GM18511 (cell line): ENCODE data around the gene SPTB.
A peak's percentile ranks its signal among the peaks of the same experiment; 100 is the strongest.

ENCODE experiments used
- ATAC-seq: cut with Tn5 transposase; IDR thresholded peaks from one replicate; pipeline ENCODE4 v1.9.1; 2021; ENCODE audit warnings: mild to moderate bottlenecking, moderate library complexity; ENCODE audit not compliant: unreplicated experiment

SPTB gene

DNA sequence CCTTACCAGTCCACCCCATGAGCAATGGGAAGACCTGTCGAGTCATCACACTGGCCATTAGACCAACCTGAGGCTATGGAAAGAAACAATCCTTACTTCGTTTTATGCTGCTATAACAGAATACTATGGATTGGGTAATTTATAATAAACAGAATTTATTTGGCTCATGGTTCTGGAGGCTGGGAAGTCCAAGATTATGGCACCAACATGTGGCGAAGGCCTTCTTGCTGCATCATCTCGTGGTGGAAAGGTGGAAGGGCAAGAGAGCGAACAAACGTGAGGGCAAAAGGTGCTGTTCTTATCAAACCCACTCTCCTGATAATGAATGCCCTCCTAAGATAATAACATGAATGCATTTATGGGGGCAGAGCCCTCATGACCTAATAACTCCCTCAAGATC, 9.6 kb upstream of the SPTB start:
- no peak for ATAC-seq

DNA sequence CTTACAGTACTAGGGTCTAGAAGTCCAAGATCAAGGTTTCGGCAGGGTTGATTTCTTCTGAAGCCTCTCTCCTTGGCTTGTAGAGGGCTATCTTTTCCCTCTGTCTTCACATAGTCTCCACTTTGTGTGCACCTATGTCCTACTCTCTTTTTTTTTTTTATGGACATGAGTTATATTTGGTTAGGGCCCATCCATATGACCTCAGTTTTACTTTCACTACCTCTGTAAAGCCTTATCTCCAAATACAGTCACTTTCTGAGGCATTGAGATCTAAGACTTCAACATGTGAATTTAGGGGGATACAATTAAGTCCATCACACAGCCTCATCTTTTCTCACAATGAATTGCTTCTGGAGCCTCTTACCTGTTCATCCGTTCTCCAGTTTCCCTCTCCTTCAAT, 5.9 kb upstream of the SPTB start:
- ATAC-seq: no peak

DNA sequence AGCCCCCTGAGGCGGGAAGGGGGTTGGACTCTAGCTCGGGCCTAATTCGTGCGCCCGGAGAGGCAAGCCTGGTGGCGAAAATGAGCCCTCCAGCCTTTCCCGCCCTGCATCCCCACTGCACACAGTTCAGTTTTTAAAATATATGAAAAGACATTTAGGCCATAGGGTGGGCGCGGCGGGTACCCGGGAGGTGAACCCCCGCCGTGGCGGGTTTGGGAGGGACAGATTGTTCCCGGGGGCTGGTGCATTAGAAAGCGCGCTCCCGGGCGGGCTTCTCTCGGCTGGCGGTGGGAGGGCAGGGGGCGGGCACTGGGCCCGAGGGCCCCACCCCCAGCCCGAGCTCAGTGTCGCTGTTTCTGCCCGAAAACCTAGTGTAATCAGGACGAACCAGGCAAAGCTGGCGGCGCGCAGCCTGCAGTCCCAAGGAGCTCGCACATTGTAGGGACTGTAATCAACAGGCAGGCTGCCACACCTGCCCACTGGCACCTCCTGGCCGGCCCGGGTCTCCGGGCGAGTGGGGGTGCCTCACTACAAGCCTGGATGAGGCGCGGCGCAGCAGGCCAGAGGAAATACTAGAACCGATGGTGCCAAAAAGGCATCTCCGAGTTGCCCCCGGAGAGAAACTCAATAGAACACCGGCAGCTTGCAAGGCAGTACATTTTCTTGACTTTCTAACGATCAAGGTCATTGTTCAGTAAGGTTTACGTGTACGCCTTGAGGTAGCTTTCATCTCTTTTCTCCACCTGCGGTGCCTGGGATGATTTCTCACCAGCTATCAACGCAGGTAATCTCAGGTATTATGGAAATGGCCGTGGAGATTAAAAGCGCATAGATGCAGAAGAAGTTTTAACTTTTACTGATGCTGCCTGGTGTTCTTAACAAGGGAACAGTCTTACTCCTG, 764 bp upstream of the SPTB start:
- peak; percentile 52 for ATAC-seq

DNA sequence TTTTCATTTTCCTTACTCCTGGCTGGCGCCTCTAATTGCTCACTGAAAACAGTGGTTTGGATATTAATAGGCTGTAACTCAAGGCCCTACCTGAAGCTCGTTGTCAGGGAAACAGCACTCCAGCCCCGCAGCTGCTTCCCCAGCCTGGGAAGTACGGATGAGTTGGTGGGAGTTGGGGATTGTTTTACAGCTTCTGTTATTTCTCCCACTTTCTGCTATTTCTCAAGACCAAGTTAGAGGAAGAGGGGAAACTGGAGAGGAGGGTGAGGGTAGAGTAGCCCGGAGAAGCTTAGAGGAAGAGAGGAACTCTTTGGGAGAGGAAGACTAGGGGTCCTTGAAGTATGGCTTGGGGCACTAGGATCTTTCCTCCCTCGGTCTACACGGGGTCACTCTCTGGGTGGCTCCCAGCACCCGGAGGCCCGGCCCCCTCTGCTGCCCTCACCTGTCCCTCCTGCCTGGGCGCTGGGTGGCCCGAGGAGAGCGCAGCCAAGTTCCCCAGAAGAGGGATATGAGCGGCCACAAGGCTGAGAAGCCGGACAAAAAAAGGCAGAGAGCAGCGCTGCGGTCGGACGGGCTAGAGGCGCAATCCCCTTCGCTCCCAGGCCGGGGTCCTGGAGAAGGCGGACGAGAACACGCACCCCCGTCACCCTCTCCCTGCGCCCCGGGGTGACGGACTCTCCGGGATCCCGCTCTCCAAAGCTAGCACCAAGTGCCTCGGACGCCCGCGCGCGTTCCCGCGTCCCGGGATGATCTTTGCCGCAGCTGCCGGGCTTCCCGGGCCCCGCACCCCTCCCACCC, 671 bp downstream of the SPTB start:
- peak; percentile 18 for ATAC-seq

DNA sequence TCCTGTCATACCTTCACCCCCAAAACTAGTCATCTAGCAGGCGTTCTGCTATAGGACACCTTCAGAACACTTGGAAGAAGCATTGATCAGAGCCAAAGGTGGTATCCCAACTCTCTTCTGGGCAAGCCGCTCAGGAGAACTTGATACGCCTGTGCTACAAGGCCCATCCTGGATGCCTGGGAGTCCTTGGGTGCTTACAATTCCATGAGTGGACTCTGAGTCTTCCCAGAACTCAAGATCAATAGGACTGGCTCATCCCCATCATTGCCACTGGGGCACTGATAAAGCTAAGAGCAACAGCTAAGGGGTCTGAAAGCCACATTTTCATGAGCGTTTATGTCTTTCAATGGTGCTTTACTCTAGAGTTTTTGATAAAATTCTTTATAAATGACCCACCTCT, 1.9 kb downstream of the SPTB start:
- no peak for ATAC-seq

DNA sequence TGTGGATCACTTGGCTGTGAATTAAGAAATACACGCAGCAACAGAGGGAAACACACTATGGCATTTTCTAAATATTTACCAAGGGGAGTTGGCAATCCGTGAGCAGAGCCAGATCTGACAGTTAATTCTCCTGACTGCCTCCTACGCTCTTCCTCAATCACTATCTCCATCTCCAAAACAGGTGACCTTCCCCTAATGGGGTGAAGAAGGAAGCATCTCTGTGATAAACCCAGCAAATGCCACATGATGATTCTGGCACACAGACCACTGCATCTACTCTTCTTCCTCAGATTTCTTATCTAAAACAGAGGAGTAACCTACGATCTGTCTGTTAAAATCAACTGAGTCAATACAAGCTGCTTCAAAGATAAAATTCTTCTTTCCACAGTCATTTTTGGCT, 4.4 kb downstream of the SPTB start:
- no peak for ATAC-seq

DNA sequence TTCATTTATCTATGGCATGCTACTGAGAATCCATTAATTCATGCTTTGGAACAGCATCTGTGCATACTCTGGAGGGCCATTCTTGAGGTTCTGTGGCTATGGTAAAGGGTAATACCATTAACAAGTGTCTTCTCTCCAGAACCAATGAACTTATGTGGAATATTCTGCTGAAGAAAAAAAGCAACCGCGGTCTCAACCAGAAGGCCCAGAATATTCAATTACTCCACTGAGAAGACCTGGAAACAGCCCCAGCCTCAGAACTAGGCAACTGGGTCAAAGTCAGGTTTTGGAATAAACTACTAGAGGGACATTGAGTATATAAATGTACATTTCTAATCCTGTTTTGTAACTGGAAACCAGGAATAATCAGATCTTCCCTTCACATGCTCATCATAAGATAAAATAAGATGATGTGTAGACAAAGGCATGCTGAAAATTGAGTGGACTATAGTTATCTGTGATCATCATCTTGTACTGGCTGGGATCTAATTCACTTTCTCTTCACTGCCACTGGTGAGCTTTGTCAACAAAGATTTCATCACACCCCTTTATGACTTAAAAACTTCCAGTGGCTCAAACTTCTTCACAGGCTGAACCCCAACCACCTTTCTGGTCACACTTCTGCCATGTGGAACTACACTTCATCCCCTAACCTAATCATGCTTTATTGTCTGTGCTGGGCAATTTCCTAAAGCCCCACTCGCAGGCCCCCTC, 6.0 kb downstream of the SPTB start:
- ATAC-seq: no peak

DNA sequence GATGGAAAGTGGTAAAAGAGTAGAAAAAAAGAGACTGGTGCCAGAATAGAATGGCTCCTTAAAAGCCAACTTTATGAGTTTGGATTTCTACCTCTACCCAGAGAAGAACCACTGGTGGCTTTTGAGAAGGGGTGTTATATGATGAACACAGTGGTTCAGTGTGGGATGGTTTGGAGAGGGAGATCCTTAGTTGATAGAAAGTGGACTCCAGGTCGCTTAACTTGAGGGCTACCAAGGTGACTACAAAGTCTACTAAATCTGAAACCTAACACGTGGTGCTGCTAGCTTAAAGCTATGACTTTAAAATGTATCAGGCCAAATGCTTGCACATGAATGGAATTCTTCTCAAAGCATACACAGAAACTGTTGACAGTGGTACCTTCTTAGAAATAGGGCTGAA, 8.4 kb downstream of the SPTB start:
- no peak for ATAC-seq

DNA sequence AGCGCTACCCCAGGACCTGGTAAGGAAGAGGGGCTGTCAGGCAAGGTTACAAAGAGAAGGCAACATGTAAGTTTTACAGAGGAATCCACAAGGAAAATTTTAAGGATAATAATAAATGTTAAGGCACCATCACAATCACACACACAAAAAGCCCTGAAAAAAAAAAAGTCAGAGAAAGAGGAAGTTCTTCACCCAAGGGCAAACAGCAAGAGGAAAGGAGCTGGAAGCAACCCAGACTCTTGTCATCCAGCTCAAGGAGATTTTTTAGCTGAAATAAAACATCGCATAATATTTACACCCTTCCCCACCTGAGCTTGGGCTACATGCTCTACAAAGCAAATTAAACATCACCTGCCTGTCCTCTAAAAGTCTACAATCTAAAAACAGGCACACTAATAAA, 9.5 kb downstream of the SPTB start:
- ATAC-seq: no peak

DNA sequence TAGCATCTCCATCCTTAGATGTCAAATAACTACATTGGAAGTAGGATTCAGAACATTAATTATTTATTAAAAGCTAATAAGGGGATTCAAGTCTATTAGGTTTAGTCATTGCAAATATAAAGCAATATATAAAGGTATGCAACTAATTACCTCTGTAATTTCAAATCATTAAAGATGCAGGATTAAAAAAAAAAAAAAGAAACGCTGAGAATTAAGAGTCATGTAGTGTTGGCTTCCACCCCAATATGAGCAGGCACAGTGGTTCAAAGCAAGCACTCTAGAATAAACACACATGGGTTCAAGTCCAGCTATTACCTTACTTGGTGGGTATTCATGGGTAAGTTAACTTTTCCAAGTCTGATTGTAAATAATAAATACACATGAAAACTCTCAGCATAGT, 10.9 kb downstream of the SPTB start:
- no peak for ATAC-seq

DNA sequence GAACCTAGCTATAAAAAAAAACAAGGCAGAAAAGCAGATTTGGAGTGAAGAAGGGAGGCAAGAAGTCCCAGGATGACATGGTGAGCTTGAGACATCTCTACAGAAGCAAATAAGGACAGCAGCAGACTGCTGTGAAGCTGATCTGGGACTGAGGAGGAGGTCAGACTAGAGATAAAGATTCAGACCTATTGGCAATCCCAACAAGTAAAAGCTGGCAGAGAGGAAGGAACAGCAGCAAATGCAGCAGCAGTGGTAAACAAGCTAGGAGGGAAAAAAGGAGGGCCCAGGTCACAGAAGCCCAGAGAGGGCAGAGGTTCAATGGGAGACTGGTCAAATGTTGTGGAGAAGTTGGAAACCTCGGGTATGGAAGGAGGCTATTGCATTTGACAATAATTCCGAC, 11.3 kb downstream of the SPTB start:
- no peak for ATAC-seq

DNA sequence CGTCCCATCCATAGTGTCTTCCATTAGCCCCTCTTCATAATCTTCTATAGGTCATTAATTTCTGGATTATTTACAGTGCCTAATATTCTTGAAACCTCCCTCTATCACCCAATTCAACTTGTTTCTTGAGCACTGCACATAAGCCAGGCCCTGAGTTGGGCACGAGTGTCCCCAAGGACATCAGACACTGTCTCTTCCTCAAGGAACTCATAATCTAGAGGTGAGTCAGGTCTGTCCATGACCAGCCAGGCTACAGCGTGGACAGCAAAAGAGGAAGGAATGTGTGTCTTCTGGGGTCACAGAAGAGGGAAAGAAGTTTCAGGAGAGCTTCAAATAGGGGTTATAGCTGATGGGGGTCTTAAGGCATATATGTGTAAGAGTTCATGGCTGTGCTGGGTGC, 12.5 kb downstream of the SPTB start:
- no peak for ATAC-seq

DNA sequence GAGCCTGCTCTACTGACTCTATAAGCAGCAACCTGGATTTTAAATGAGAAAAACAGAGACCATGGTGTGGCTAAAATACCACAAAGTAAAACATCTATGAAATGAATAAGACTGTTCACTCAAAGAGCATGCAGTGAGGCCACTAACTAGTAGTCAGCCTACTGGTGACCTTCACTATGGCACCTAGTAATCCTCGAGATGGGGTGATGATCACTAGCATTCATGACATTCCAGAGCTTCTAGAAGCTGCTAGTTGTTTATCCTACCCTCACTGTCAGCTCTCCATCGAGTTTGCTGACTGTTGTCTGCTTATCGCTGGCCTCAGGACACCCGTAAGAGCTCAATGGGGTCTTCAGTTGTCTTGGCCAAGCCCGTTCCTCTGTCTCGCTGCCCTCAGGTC, 13.7 kb downstream of the SPTB start:
- no peak for ATAC-seq

DNA sequence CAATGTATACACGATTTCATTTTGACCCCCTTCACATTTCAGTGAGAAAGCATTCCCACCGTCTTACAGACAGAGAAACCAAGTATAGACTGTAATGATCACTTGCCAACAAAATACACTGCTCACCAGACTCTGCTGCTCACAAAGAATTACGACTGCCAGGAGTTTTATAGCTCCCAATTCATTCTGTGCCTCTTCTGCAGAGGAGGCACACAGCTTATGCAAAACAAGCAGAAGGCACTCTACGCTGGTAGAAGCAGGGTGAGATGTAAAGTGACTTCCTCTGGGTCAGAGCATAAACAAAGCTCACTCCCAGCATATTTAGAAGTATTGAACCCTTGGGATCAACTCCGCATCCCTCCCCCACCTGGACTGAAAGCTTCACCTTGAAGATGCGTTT, 14.6 kb downstream of the SPTB start:
- ATAC-seq: no peak

DNA sequence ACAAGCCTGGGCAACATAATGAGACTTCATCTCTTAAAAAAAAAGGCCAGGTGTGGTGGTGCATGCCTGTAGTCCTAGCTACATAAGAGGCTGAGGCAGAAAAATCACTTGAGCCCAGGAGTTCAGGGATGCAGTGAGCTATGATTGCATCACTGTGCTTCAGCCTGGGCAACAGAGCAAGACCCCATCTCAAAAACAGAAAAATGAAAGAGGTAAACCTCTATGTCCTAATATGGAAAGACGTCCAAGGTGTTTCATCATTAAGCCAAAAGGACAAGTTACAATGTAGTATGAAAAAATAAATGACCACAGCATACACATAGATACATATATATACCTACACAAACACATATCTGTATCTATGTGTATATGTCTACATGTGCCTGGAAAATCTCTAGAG, 15.4 kb downstream of the SPTB start:
- no peak for ATAC-seq

DNA sequence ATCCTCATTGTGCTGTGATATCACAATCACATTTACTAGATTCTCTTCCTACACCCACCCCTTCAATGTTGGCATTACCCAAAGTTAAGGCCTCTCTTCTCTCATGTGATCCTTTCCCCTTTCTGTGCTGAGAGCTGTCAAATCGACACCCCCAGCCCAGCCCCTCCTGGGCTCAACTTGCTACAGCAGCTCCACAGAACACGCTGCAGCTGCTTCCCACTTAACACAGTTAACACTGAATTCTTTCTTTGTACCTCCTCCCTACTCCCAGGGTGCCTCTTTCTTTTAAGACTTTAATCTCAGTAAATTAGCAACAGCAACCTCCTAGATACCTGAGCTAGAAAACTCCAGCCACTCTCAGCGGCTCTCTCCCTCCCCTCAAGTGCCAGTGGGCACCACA, 17.8 kb downstream of the SPTB start:
- ATAC-seq: no peak

DNA sequence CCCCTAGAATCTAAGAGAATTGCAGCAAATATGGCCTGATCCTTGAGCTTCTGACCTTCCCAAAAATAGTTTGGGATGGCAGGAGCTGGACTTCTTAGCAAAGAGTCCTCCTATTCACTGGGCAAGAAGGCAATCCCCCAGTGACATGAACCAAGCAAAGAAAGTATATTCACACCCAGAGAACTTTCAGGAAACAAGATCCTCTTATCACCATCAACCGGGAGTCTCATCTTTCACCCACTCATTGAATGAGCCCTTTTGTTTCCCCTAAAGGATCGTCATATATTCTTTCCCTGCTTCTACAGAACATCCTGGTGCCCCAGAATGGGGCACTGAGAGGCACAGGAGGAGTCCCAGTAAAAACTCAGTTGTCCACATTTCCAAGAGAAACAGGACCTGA, 19.7 kb downstream of the SPTB start:
- no peak for ATAC-seq

DNA sequence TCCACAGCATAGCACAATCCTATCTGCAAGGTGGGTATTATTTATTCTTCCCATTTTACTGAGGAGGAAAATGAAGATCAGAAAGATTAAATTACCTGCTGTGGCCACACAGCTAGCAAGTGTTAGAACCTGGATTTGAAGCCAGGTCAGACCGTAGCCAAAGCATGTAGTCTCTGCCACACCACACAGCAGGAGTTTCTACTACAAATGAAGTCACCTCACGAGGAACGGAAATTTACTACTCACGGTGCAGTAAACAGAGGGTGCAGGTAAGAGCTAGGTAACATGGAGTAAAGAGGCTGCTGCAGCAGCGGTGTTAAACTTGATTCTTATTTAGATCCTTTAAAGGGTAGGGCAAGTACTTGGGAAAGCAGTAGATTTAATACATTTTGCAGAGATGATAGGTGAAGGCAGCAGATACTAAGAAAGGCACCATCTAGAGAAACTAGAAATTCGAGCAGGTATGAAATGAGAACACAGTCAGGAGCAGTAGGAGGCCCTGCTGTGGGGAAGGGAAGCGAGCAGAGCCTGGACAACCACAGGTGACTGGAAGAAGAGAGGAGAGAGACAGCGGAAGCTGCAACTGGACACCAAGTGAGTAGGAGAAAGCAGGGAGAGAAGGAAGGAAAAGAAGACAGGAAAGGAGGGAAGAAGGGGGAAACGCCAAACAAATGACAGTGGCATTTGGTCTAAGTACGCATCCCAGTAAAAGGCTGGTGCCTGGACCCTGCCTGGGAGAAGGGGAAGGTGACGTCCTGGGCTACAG, 21.5 kb downstream of the SPTB start:
- no peak for ATAC-seq

DNA sequence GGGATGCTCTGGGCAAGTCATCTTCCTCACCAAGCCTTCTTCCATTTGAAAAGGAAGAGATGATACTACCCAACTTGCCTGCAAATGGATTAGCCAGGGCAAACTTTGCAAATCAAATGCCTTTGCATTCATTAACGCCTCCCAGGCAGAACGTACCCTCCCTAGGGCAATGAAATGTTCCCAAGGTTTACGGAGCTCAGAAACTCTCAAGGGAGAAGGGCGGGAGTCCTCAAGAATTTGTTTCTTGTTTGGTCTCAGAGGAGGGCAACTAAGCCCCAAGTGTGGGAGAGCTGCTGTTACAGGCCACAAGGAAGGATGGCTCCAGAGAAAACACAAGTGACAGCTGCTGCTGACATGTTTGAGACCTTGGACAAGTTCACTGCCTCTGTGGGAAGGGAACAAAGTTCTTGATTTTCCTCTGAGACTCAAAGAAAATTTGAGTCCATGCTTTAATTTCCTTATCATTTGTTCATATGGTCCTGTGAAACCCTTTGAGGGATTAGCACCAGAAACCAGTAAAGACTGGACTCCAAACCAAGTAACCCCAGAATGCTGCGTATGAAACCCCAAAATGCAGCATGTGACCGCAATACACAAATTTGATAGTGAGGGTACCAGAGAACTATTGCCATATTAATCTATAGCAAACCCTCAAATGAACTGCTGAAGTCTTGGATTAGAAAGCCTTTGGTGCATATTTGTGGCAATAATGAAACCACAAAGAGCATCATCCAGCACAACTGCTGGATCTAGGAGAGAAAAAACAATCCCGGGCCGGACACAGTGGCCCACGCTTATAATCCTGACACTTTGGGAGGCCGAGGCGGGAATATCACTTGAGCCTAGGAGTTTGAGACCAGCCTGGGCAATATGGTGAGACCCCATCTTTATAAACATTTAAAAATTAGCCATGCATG, 22.9 kb downstream of the SPTB start:
- no peak for ATAC-seq
